RWPE2 (cell line): ENCODE data around the gene VIPR2.
A peak's percentile ranks its signal among the peaks of the same experiment; 100 is the strongest.
"Not testable (repeated sequence)": the region's sequence is repeated elsewhere in the genome, so short reads cannot be mapped to it uniquely, and the experiment has no call there.

Experiments used
- ATAC-seq: fragments of 200-7000 bp; cut with Tn5 transposase; 3 replicates; pipeline ENCODE4 v1.9.1; 2021; ENCODE audit warnings: low read depth
- DNase-seq: peaks from one replicate; pipeline ENCODE4 v3.0.0-alpha.2; 2020; ENCODE audit warnings: low spot score
- H3K27ac ChIP-seq: fragments of 450-650 bp; 2 replicates; pipeline ENCODE4 v1.5.1; 2017; ENCODE audit warnings: mild to moderate bottlenecking; ENCODE audit not compliant: poor library complexity, severe bottlenecking
- H3K27me3 ChIP-seq: fragments of 250-450 bp; sonication (Bioruptor Pico); 2 replicates; pipeline ENCODE4 v1.5.1; 2021; ENCODE audit warnings: mild to moderate bottlenecking, moderate library complexity; ENCODE audit not compliant: insufficient read depth, poor library complexity, severe bottlenecking
- H3K36me3 ChIP-seq: fragments of 250-450 bp; sonication (Bioruptor Pico); 2 replicates; pipeline ENCODE4 v1.5.1; 2020; ENCODE audit warnings: low read depth, mild to moderate bottlenecking, moderate library complexity
- H3K4me1 ChIP-seq: fragments of 250-450 bp; sonication (Bioruptor Pico); 2 replicates; pipeline ENCODE4 v1.5.1; 2021; ENCODE audit warnings: mild to moderate bottlenecking, moderate library complexity; ENCODE audit not compliant: insufficient read depth, poor library complexity, severe bottlenecking
- H3K4me3 ChIP-seq: fragments of 250-450 bp; sonication (Bioruptor Pico); 2 replicates; pipeline ENCODE4 v1.5.1; 2021; ENCODE audit warnings: mild to moderate bottlenecking, moderate library complexity; ENCODE audit not compliant: severe bottlenecking
- H3K9me3 ChIP-seq: fragments of 250-450 bp; sonication (Bioruptor Pico); 2 replicates; pipeline ENCODE4 v1.5.1; 2021; ENCODE audit warnings: mild to moderate bottlenecking, moderate library complexity; ENCODE audit not compliant: severe bottlenecking
- TF ChIP-seq, protein P1 (sequence below): fragments of 450-650 bp; IDR thresholded peaks from one replicate; pipeline ENCODE4 v1.5.1; 2017; ENCODE audit warnings: mild to moderate bottlenecking, moderate library complexity; ENCODE audit not compliant: poor library complexity, severe bottlenecking

The VIPR2 gene

DNA sequence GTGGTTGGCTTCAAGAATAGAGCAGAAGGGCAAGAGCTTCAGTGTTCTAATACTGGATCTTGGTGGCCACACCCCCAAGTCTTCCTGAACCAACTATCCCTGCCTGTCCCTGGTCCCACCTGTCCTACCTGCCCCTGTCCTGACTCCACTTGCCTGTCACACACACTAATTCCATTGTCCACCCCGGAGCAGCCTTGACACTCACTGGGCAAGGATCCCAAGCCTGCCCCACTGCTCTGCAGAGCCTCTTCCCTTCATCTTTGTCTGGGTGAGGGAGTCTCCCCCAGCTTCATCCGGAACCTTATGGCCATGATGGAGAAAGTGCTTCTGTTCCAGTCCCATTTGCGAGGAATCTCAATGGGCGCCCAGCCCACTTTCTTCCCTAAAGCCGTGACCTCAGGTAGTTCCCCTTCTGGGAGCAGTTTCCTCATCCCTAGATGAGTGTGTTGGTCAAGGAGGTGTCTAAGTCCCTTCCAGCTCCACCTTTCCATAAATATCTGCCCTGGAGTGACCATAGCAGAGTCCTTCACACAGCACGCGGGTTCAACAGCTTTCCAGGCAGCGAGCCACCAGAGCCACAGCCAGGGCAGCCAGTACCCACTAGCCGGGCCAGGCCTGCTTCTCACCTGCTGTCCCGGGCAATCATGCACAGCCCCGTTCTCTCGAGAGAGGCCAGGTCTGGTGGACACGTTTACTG, 61.5 kb downstream of the VIPR2 start:
- TF ChIP-seq, protein P1, sequence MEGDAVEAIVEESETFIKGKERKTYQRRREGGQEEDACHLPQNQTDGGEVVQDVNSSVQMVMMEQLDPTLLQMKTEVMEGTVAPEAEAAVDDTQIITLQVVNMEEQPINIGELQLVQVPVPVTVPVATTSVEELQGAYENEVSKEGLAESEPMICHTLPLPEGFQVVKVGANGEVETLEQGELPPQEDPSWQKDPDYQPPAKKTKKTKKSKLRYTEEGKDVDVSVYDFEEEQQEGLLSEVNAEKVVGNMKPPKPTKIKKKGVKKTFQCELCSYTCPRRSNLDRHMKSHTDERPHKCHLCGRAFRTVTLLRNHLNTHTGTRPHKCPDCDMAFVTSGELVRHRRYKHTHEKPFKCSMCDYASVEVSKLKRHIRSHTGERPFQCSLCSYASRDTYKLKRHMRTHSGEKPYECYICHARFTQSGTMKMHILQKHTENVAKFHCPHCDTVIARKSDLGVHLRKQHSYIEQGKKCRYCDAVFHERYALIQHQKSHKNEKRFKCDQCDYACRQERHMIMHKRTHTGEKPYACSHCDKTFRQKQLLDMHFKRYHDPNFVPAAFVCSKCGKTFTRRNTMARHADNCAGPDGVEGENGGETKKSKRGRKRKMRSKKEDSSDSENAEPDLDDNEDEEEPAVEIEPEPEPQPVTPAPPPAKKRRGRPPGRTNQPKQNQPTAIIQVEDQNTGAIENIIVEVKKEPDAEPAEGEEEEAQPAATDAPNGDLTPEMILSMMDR: no peak

DNA sequence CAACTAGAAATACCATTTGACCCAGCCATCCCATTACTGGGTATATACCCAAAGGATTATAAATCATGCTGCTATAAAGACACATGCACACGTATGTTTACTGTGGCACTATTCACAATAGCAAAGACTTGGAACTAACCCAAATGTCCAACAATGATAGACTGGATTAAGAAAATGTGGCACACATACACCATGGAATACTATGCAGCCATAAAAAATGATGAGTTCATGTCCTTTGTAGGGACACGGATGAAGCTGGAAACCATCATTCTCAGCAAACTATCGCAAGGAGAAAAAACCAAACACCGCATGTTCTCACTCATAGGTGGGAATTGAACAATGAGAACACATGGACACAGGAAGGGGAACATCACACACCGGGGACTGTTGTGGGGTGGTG, 62.6 kb downstream of the VIPR2 start:
- not testable (repeated sequence) for H3K27ac ChIP-seq, DNase-seq, H3K4me3 ChIP-seq, H3K36me3 ChIP-seq, H3K9me3 ChIP-seq, H3K4me1 ChIP-seq, ATAC-seq, H3K27me3 ChIP-seq

More for the DNA sequence above, 61.5 kb downstream of the VIPR2 start:
- no peaks in the 10 kb centered on the region for H3K4me1 ChIP-seq
- DNase-seq: peak; percentile 28
- H3K9me3 ChIP-seq: no peaks in the 10 kb centered on the region
- H3K36me3 ChIP-seq: no peaks in the 10 kb centered on the region
- ATAC-seq: no peak
- H3K4me3 ChIP-seq: no peak overlapping the region
- H3K27me3 ChIP-seq: peaks cover 3% of the 10 kb centered on the region
- H3K27ac ChIP-seq: no peak overlapping the region

DNA sequence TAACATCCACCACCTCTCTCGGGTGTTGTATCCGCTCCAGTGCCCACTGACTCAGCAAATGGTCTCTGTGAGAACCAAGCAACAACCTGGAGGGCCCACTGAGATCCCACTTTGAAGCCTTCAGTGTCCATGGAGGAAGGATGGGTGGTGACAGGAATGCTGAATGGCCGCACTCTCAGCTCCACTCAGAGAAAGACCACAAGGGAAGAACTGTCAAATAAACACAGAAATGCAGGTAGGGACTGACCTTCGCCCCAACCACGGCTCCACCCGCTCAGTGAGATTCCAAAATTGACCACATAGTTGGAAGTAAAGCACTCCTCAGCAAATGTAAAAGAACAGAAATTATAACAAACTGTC, 65.8 kb downstream of the VIPR2 start:
- no peak overlapping the region for H3K27ac ChIP-seq
- no peak overlapping the region for H3K4me3 ChIP-seq
- DNase-seq (peak; percentile 20), ATAC-seq (no peak)
- H3K4me1 ChIP-seq: no peaks in the 10 kb centered on the region
- H3K9me3 ChIP-seq: no peaks in the 10 kb centered on the region
- H3K27me3 ChIP-seq: peaks cover 3% of the 10 kb centered on the region
- no peaks in the 10 kb centered on the region for H3K36me3 ChIP-seq
- TF ChIP-seq, protein P1: no peak

DNA sequence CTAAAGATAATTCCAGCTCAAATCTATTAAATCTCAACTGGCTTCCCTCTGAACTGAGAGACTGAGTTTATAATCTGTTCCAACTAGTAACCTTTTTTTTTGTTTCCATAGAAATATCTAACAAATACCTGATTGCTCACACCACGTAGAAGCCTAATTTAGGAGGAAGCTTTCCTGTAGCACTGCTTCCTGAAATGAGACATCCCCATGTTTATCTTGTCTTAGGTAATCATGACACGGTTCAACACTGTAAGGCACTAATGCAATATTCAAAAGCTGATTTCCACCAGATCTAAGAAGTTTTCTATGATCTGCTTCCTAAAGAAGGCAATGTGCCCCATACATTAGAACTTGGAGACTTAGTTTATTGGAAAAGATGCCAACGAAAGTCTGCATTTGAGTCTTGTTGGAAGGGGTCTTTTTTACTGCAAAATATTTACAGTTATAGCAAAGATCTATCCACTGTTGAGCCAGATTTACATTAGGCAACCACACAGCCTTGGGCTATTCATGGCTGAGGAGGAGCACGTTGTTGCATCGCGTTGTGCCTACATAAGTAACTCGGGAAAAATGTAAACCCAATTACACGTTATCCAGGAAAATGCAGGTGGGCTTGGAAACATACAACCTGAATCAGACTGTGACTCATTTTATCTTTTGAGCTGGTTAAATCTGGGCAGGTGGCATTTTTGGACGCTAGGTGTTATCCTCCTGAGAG, 66.3 kb downstream of the VIPR2 start:
- H3K36me3 ChIP-seq: no peaks in the 10 kb centered on the region
- no peak overlapping the region for H3K27ac ChIP-seq
- DNase-seq (no peak), ATAC-seq (no peak; the same call in 2 of the 3 replicates)
- no peaks in the 10 kb centered on the region for H3K4me1 ChIP-seq
- TF ChIP-seq, protein P1: no peak
- H3K4me3 ChIP-seq: no peak overlapping the region
- H3K27me3 ChIP-seq: peaks cover 3% of the 10 kb centered on the region
- no peaks in the 10 kb centered on the region for H3K9me3 ChIP-seq

DNA sequence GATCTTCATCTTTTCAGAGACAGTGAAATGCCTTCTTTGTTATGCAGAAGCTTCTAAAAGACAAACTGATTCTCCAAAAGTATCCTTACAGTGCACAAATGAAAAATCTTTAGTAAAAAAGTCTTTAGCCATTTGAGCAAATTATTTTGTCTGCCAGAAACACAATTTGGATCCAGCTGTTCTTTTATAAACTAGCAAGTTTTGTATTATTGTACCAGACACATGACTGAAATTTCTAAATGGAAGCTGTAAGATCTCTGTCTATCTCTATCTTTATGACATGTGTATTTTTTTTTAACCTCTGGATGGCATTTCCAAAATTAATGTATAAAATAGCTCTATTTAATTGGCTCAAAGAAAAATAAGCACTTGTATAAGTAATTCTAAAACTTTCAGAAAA, 68.3 kb downstream of the VIPR2 start:
- Histone ChIP-seq H3K9me3 (no peaks in the 10 kb centered on the region), H3K36me3 (no peaks in the 10 kb centered on the region), H3K4me3 (no peak overlapping the region), H3K27me3 (peaks cover 3% of the 10 kb centered on the region), H3K4me1 (no peaks in the 10 kb centered on the region), H3K27ac (no peak overlapping the region)
- ATAC-seq (no peak), DNase-seq (no peak)
- TF ChIP-seq, protein P1: no peak
